H9 (cell line): ENCODE measurements around the gene TTC9B. TPM values are rescaled to one million over a fixed set of nuclear protein-coding genes. Genes with fewer than 3 reads are reported as not detected.
A peak's percentile ranks its signal among the peaks of the same experiment; 100 is the strongest.

Experiments
- DNase-seq: peaks from one replicate; pipeline ENCODE4 v3.0.0-alpha.2; 2017
- H2AFZ ChIP-seq: one replicate; pipeline ENCODE4 v1.6.1; 2013; ENCODE audit warnings: mild to moderate bottlenecking, low read length, control low read depth, moderate library complexity
- H2AK5ac ChIP-seq: 2 replicates; pipeline ENCODE4 v1.6.1; 2013; ENCODE audit warnings: low read length, control low read depth, mixed read lengths; ENCODE audit not compliant: insufficient read length
- H2BK120ac ChIP-seq: one replicate; pipeline ENCODE4 v1.6.1; 2013; ENCODE audit warnings: low read depth, mild to moderate bottlenecking, low read length, control low read depth, inconsistent platforms; ENCODE audit not compliant: poor library complexity, severe bottlenecking
- H2BK12ac ChIP-seq: 2 replicates; pipeline ENCODE4 v1.6.1; 2013; ENCODE audit warnings: low read length, control low read depth, mixed read lengths, low read depth; ENCODE audit not compliant: insufficient read length
- H2BK15ac ChIP-seq: 2 replicates; pipeline ENCODE4 v1.6.1; 2013; ENCODE audit warnings: low read depth, low read length, control low read depth
- H2BK20ac ChIP-seq: one replicate; pipeline ENCODE4 v1.6.1; 2013; ENCODE audit warnings: low read depth, mild to moderate bottlenecking, low read length, control low read depth, inconsistent platforms; ENCODE audit not compliant: poor library complexity, severe bottlenecking
- H2BK5ac ChIP-seq: 2 replicates; pipeline ENCODE4 v1.6.1; 2013; ENCODE audit warnings: low read length, control low read depth, mixed read lengths; ENCODE audit not compliant: insufficient read length
- H3K14ac ChIP-seq: 2 replicates; pipeline ENCODE4 v1.6.1; 2013; ENCODE audit warnings: low read length, control low read depth; ENCODE audit not compliant: insufficient read depth
- H3K18ac ChIP-seq: 2 replicates; pipeline ENCODE4 v1.6.1; 2013; ENCODE audit warnings: low read depth, mild to moderate bottlenecking, mixed read lengths, low read length, control low read depth; ENCODE audit not compliant: insufficient read length
- H3K23ac ChIP-seq: 2 replicates; pipeline ENCODE4 v1.6.1; 2013; ENCODE audit warnings: low read length, control low read depth, mixed read lengths, low read depth; ENCODE audit not compliant: insufficient read length
- H3K23me2 ChIP-seq: 2 replicates; pipeline ENCODE4 v1.6.1; 2013; ENCODE audit warnings: low read depth, mild to moderate bottlenecking, mixed read lengths, low read length, control low read depth; ENCODE audit not compliant: insufficient read length, poor library complexity, severe bottlenecking
- H3K27ac ChIP-seq: 2 replicates; pipeline ENCODE4 v1.5.1; 2013; ENCODE audit warnings: low read length, control low read depth, mixed read lengths, low read depth; ENCODE audit not compliant: insufficient read length
- H3K27me3 ChIP-seq: 2 replicates; pipeline ENCODE4 v1.6.1; 2013; ENCODE audit warnings: low read length, control low read depth, inconsistent platforms; ENCODE audit not compliant: insufficient read depth
- H3K4ac ChIP-seq: 2 replicates; pipeline ENCODE4 v1.6.1; 2013; ENCODE audit warnings: low read depth, mild to moderate bottlenecking, control low read depth, inconsistent platforms, low read length, moderate library complexity
- H3K4me1 ChIP-seq: 2 replicates; pipeline ENCODE4 v1.6.1; 2013; ENCODE audit warnings: low read length, control low read depth, inconsistent platforms; ENCODE audit not compliant: insufficient read depth
- H3K4me2 ChIP-seq: 2 replicates; pipeline ENCODE4 v1.6.1; 2013; ENCODE audit warnings: low read length, control low read depth, mixed read lengths; ENCODE audit not compliant: insufficient read length, insufficient read depth
- H3K56ac ChIP-seq: 2 replicates; pipeline ENCODE4 v1.6.1; 2013; ENCODE audit warnings: low read depth, mild to moderate bottlenecking, mixed read lengths, low read length, control low read depth; ENCODE audit not compliant: insufficient read length
- H3K79me1 ChIP-seq: 2 replicates; pipeline ENCODE4 v1.6.1; 2013; ENCODE audit warnings: low read depth, mild to moderate bottlenecking, moderate library complexity, low read length, control low read depth, inconsistent platforms; ENCODE audit not compliant: insufficient read depth, poor library complexity, severe bottlenecking
- H3K79me2 ChIP-seq: 2 replicates; pipeline ENCODE4 v1.6.1; 2013; ENCODE audit warnings: low read length, control low read depth, inconsistent platforms; ENCODE audit not compliant: insufficient read depth
- H3K9ac ChIP-seq: 2 replicates; pipeline ENCODE4 v1.6.1; 2013; ENCODE audit warnings: low read length, control low read depth, mixed read lengths; ENCODE audit not compliant: insufficient read length; ENCODE audit errors: extremely low read depth
- H3K9me3 ChIP-seq: one replicate; pipeline ENCODE4 v1.6.1; 2013; ENCODE audit warnings: low read depth, low read length, inconsistent platforms; ENCODE audit not compliant: control insufficient read depth
- H3T11ph ChIP-seq: one replicate; pipeline ENCODE4 v1.6.1; 2013; ENCODE audit warnings: mild to moderate bottlenecking, low read length, control low read depth, inconsistent platforms
- H4K20me1 ChIP-seq: one replicate; pipeline ENCODE4 v1.6.1; 2013; ENCODE audit not compliant: control insufficient read depth, insufficient read length, insufficient read depth
- H4K5ac ChIP-seq: 2 replicates; pipeline ENCODE4 v1.6.1; 2013; ENCODE audit warnings: low read depth, mild to moderate bottlenecking, mixed read lengths, low read length, control low read depth; ENCODE audit not compliant: insufficient read length
- H4K8ac ChIP-seq: replicated peaks from 2 replicates; pipeline ENCODE4 v1.6.1; 2013; ENCODE audit warnings: low read length, control low read depth, mixed read lengths, low read depth; ENCODE audit not compliant: insufficient read length
- H4K91ac ChIP-seq: 2 replicates; pipeline ENCODE4 v1.6.1; 2013; ENCODE audit warnings: low read depth, mild to moderate bottlenecking, moderate library complexity, mixed read lengths, low read length, control low read depth; ENCODE audit not compliant: insufficient read length
- H3K27ac Mint-ChIP-seq, 3 experiments: 2 replicates in 2 of 3; 3 replicates in 1 of 3; pipeline ENCODE4 v1.8.0; 2020 to 2021; ENCODE audit warnings: mixed read lengths in 3 of 3, mild to moderate bottlenecking in 1 of 3, moderate library complexity in 1 of 3
- H3K27me3 Mint-ChIP-seq: 2 replicates; pipeline ENCODE4 v1.8.0; 2021; ENCODE audit warnings: low read depth, mild to moderate bottlenecking, moderate library complexity, mixed read lengths
- H3K36me3 Mint-ChIP-seq, 3 experiments: 2 replicates in 2 of 3; 3 replicates in 1 of 3; pipeline ENCODE4 v1.8.0; 2020 to 2021; ENCODE audit warnings: low read depth in 3 of 3, mixed read lengths in 3 of 3; ENCODE audit not compliant: insufficient read depth in 1 of 3
- H3K4me1 Mint-ChIP-seq, 2 experiments: 2 replicates each; pipeline ENCODE4 v1.8.0; 2020; ENCODE audit warnings: mixed read lengths in 2 of 2
- H3K4me3 Mint-ChIP-seq, 2 experiments: 2 replicates in 1 of 2; 3 replicates in 1 of 2; pipeline ENCODE4 v1.8.0; 2020 to 2021; ENCODE audit warnings: mild to moderate bottlenecking in 2 of 2, mixed read lengths in 2 of 2, moderate library complexity in 1 of 2
- H3K9me3 Mint-ChIP-seq, 2 experiments: 2 replicates in 1 of 2; 3 replicates in 1 of 2; pipeline ENCODE4 v1.8.0; 2020; ENCODE audit warnings: mild to moderate bottlenecking in 2 of 2, mixed read lengths in 2 of 2, moderate library complexity in 1 of 2
- WGBS: extraction: QIAGEN DNeasy Blood & Tissue Kit; methylation state at CpG from one replicate; pipeline ENCODE4 v1.1.7; 2013; ENCODE audit warnings: missing lambda C conversion rate, low lambda C conversion rate, mixed read lengths; ENCODE audit not compliant: insufficient read length; ENCODE audit errors: extremely low coverage; 5-methylcytosine and 5-hydroxymethylcytosine counted together
- total RNA-seq: library from RNA; stranded (reverse); gene quantifications from 2 replicates; pipeline ENCODE4 v1.2.1, GENCODE V29; 2021
- TF ChIP-seq, protein P1 (sequence below): fragments of 200-600 bp; sonication (generic); conservative IDR thresholded peaks from 3 replicates; pipeline ENCODE4 v1.8.0; 2021; ENCODE audit warnings: antibody characterized with exemption, mild to moderate bottlenecking

Gene TTC9B
- total RNA-seq, 1 experiment from 2014 or later = 0.15 TPM

DNA sequence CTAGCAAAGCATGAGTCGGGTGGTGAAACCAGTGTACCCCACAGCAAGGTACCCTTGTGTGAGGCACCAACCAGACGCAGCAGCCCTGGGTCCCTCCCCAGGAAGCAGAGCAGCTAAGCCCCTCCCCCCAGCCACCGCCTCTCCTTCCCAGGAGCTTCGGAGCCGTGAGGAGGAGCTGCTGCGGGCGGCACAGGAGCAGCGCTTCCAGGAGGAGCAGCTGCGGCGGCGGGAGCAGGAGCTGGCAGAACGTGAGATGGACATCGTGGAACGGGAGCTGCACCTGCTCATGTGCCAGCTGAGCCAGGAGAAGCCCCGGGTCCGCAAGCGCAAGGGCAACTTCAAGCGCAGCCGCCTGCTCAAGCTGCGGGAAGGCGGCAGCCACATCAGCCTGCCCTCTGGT lies 12.4 kb downstream of the TTC9B start:
- Histone ChIP-seq H3K23me2 (no peaks in the 10 kb centered on the region), H4K8ac (no peak overlapping the region), H3K56ac (no peak overlapping the region), H4K5ac (no peak overlapping the region), H3K9me3 (no peaks in the 10 kb centered on the region), H3K27me3 (no peaks in the 10 kb centered on the region), H2BK5ac (no peak overlapping the region), H3K14ac (no peak overlapping the region; the same call in 1 of the 2 replicates), H3K18ac (no peak overlapping the region), H2BK120ac (no peak overlapping the region), H3K4me2 (no peak overlapping the region), H3K79me2 (no peaks in the 10 kb centered on the region), H2AFZ (no peak overlapping the region), H3K4me1 (no peaks in the 10 kb centered on the region), H2BK12ac (no peak overlapping the region), H3K23ac (no peak overlapping the region), H3K79me1 (no peaks in the 10 kb centered on the region), H3K9ac (no peak overlapping the region), H2BK15ac (no peak overlapping the region), H2AK5ac (no peak overlapping the region), H3K27ac (no peak overlapping the region), H3K4ac (no peak overlapping the region), H3T11ph (no peak overlapping the region), H4K91ac (no peak overlapping the region), H4K20me1 (no peaks in the 10 kb centered on the region), H2BK20ac (no peak overlapping the region)
- Mint-ChIP-seq H3K27ac (no peak overlapping the region), H3K9me3 (no peaks in the 10 kb centered on the region), H3K27me3 (no peaks in the 10 kb centered on the region), H3K36me3 (peaks cover 5 to 23% (median 21%) of the 10 kb centered on the region in 3 experiments; a peak in 6 of 7 replicates), H3K4me1 (peaks cover 6 to 11% of the 10 kb centered on the region in 2 experiments), H3K4me3 (no peak overlapping the region)
- WGBS = no CpG with 5 or more reads among the region's 21 CpGs
- TF ChIP-seq, protein P1, sequence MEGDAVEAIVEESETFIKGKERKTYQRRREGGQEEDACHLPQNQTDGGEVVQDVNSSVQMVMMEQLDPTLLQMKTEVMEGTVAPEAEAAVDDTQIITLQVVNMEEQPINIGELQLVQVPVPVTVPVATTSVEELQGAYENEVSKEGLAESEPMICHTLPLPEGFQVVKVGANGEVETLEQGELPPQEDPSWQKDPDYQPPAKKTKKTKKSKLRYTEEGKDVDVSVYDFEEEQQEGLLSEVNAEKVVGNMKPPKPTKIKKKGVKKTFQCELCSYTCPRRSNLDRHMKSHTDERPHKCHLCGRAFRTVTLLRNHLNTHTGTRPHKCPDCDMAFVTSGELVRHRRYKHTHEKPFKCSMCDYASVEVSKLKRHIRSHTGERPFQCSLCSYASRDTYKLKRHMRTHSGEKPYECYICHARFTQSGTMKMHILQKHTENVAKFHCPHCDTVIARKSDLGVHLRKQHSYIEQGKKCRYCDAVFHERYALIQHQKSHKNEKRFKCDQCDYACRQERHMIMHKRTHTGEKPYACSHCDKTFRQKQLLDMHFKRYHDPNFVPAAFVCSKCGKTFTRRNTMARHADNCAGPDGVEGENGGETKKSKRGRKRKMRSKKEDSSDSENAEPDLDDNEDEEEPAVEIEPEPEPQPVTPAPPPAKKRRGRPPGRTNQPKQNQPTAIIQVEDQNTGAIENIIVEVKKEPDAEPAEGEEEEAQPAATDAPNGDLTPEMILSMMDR = no peak
- DNase-seq = peak; percentile 41
